H54 (cell line): ENCODE results near the gene RNF39.

Experiments
- DNase-seq: peaks from one replicate; pipeline ENCODE4 v3.0.0; 2011; ENCODE audit warnings: low spot score, mixed read lengths; ENCODE audit not compliant: insufficient read length
- FAIRE-seq: peaks from 3 replicates; lab custom pipeline; 2011; peaks lifted over from hg19 to GRCh38; lab: Jason Lieb, UNC
- POLR2A ChIP-seq: IDR thresholded peaks from 2 replicates; pipeline ENCODE4 v1.6.1; 2011; ENCODE audit warnings: low read depth, mild to moderate bottlenecking, low read length

Gene RNF39

GRCh38 chr6:30075790-30076732 is 492 bp upstream of the RNF39 start:
- FAIRE-seq (no peak), DNase-seq (no peak)
- no peak for TF ChIP-seq POLR2A

GRCh38 chr6:30074331-30075093 is 1.1 kb downstream of the RNF39 start:
- no peak for DNase-seq
- TF ChIP-seq POLR2A: no peak
- no peak for FAIRE-seq

DNA sequence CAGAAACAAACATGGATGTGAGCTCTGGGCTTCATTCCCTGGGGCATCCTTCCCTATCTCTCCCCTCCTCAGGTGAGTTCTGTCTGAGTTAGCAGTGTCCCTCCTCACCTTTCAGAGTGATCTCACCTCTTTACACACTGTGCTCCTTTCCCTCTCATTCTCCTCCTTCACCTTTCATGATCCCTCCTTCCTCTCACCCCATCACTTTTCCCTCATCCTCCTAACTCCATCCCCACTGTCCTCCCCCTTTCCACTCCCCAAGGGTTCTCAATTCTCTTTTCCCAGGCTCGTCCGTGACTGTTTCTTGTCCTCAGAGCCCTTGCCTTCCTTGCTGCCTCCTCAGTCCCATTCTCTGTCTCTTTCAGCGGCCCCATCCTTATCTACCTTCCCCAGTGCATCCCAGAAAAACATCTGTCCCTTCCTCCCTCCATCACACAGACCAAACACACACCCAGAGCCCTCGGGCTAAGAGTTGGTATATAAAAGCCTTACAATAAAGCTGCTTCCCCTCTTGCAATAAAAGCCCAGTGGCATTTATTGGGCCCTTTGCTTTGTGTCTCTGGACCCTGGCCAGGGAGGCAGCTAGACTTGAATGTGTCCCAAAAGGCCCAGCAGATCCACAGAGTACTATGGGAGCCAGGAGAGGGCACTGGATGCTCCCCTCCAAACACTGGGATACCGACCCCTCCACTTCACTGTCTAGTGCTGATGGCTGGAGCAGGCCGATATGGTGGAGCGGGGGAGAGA is 1.9 kb downstream of the RNF39 start:
- no peak for TF ChIP-seq POLR2A
- DNase-seq (no peak), FAIRE-seq (no peak)

DNA sequence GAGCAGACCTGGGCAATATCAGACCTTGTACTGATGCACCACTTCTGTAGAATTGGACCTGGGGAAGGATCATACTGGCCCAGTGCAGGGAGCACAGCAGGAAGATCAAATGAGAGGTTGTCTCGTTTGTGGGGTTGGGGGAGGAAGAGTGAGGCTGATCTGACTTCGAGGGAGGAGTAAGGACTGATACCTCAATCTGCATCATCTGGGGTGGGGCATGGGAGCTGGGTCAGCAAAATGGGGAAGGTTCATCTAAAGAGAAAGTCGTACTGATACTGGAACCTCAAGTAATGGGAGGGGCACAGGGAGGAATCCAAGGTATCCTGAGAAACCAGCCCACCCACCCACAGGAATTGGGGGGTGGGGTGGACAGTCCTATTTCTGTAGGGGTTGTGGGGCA is 3.7 kb downstream of the RNF39 start:
- no peak for TF ChIP-seq POLR2A
- FAIRE-seq: no peak
- no peak for DNase-seq

DNA sequence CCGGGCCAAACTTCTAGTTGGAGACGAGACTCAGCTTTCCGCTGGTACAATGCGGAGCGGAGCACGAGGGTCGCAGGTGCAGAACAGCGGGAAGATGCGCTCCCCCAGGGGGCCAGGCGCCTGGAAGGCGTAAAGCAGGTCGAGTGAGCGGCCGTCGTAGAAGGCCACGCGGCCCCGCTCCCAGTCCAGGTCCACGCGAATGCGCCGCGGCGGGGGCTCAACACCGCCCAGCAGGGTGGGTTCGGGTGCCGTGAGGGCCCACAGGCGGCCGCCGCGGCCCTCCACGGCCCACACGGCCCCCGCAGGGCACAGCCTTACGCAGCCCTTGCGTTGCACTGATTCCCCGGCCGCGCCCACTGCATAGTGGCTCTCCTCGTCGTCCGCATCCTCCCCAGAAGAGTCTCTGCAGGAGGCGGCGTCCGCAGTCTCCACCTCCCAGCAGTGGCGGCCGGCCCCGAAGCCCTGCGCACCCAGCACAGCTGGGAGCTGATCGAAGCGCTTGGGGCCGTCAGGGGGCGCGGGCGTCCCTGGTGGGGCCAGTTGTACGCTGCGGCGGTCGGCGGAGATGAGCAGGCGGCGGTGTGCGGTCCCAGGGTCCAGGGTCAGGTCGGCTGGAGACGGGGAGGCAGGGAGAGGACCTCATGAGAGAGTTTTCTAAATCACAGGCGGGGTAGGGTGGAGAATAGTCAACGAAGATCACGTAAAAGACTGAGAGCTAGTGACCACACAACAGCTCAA is 4.3 kb downstream of the RNF39 start:
- FAIRE-seq: no peak
- 0 out of 2 replicates have a peak, but pooled peaks have one; percentile 15 for TF ChIP-seq POLR2A
- DNase-seq: no peak

DNA sequence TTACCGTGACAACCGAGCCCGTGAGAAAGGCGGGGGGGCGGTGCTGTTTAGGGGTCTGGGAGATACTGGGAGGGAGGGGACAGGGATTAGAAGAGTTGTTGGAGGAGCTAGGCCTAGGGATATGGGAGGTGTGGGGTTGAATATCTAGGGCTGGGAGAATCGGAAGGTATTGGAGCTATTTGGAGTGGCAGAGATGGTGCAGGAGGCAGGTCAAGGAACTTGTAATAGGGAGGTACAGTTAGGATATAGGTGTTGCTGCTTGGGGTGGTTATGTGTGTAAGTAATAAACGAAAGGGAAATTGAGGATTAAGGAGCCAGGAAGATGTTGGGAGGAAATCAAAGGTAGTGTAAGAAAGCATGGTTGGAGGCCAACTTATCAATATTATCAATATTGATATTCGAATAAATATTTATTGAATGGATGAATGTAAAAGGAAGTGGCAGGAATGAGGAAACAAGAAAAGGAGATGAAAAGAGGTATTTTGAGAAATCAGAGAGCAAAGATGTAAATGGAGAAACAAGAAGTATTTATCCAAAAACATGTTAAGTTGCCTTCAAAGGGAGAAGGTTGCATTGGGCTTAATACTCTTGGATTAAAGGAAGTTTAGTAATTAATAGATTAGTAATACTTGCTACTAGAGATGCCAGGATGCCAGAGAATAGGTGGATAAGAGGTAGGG is 8.0 kb downstream of the RNF39 start:
- TF ChIP-seq POLR2A: no peak
- FAIRE-seq (no peak), DNase-seq (no peak)

GRCh38 chr6:30066577-30067459 is 8.8 kb downstream of the RNF39 start, which contains the start of gene PPP1R11:
Gene PPP1R11 (plus strand): TSS chr6:30067198. CDS start chr6:30067411, 213 bp downstream.
- peak; percentile 74 for TF ChIP-seq POLR2A
- DNase-seq: peak; percentile 93
- peak; percentile 98 for FAIRE-seq

- FAIRE-seq: no peak
- DNase-seq: no peak
- no peak for TF ChIP-seq POLR2A
Measured at GRCh38 chr6:30066082-30066481, 9.5 kb downstream of the RNF39 start.

GRCh38 chr6:30063315-30063714 is 12.3 kb downstream of the RNF39 start:
- no peak for TF ChIP-seq POLR2A
- DNase-seq (no peak), FAIRE-seq (no peak)

DNA sequence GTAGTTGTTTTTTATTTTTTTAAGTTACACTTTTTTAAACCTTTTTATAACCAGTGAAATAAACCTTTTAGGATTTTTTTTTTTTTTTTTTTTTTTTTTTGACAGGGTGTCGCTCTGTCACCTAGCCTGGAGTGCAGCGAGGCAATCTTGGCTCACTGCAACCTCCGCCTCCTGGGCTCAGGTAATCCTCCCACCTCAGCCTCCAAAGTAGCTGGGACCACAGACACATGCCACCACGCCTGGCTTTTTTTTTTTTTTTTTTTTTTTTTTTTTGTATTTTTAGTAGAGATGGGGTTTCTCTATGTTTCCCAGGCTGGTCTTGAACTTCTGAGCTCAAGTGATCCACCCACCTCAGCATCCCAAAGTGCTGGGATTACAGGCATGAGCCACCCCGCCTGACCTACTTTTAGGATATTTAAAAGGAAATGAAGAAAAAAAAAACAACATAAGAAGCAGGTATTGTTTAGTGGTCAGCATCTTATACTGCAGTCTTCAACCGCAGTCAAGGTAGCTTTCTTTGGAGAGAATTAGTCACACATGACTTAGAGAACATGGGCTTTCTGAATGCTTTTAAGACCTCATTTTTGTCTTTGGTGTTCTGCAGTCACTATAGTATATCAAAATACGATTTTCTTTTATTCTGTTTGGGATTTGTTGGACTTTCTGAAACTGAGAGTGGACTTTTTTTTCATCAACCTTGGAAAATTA is 12.9 kb downstream of the RNF39 start:
- no peak for DNase-seq
- FAIRE-seq: no peak

GRCh38 chr6:30061858-30062458 is 13.6 kb downstream of the RNF39 start:
- FAIRE-seq (no peak), DNase-seq (no peak)
- no peak for TF ChIP-seq POLR2A

More for the DNA sequence above, 12.9 kb downstream of the RNF39 start:
- no peak for TF ChIP-seq POLR2A
